HG03159 (cell line): ENCODE measurements around the gene EPHA4.

Experiments used
- ATAC-seq: cut with Tn5 transposase; IDR thresholded peaks from one replicate; pipeline ENCODE4 v1.9.1; 2021; ENCODE audit warnings: mild to moderate bottlenecking, moderate library complexity; ENCODE audit not compliant: unreplicated experiment

Gene EPHA4

DNA sequence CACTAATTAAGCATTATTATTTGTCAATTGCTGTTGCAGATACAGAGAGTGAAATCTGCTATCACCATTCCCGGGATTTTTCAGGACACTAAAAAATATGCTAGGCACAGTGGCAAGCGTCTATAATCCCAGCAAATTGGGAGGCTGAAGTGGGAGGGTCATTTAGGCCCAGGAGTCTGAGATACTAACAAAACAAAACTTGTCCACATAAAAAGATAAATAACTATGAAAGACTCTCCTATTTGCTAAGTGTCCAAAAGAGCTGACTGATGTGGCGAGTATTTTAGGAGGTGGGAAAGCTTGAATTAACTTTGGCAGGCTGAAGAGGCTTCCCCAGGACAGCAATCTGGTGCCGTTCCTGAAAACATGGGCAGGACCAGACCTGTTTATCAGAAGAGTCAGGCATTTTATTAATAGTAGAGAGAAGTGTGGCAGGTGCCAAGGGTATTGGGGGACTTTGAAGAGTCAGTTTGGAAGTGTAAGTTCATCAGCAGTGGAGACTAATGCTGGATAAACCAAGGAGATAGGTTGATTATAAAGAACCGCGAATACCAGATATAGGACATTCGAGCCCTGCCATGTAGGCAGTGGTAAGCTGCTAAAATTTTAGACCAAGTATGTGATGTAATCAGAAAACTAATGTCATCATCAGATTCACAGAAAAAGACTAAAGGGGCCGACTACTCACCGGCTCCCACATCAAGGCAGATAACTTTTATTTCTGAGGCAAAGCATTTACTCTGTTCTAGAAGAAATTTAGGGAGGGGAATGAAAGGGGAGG, 201.8 kb downstream of the EPHA4 start:
- no peak for ATAC-seq
